SK-N-SH (cell line): ENCODE results near the gene CDKAL1. TPM values are rescaled to one million over a fixed set of nuclear protein-coding genes. Genes with fewer than 3 reads are reported as not detected.
A peak's percentile ranks its signal among the peaks of the same experiment; 100 is the strongest.

Experiments used
- CTCF ChIA-PET: fragments of 300-600, 350-600 bp; formaldehyde crosslinking; extraction: SDS; loops from one replicate; lab custom pipeline; 2021; lab: Yijun Ruan, JAX
- POLR2A ChIA-PET: fragments of 350-600 bp; sonication (Branson Sonifier 250); formaldehyde crosslinking; extraction: SDS; loops from one replicate; lab custom pipeline; 2020; ENCODE audit warnings: antibody characterized with exemption, inconsistent platforms; lab: Yijun Ruan, JAX
- DNase-seq: peaks from one replicate; pipeline ENCODE4 v3.0.0; 2012
- H2AFZ ChIP-seq: fragments of 200-600 bp; sonication (generic); 2 replicates; pipeline ENCODE4 v1.8.1; 2016; ENCODE audit warnings: antibody characterized with exemption, mild to moderate bottlenecking, low read depth
- H3F3A ChIP-seq: fragments of 200-600 bp; sonication (generic); replicated peaks from 2 replicates; pipeline ENCODE3; 2016; ENCODE audit warnings: antibody characterized with exemption, mild to moderate bottlenecking; ENCODE audit not compliant: insufficient read depth
- H3K27ac ChIP-seq, 2 experiments: fragments of 200-500 bp in 1 of 2; fragments of 200-600 bp in 1 of 2; sonication (Bioruptor generic) in 1 of 2; sonication (generic), shearing (Covaris generic) in 1 of 2; 2 replicates each; pipeline versions ENCODE4 v1.5.1 to v1.6.1; 2014 to 2016; ENCODE audit warnings: low read depth in 2 of 2, inconsistent platforms in 1 of 2, low read length in 1 of 2, mild to moderate bottlenecking in 1 of 2, mixed read lengths in 1 of 2
- H3K27me3 ChIP-seq: fragments of 200-600 bp; sonication (generic), shearing (Covaris generic); 2 replicates; pipeline ENCODE4 v1.6.1; 2016; ENCODE audit warnings: mixed run types; ENCODE audit not compliant: insufficient read depth
- H3K36me3 ChIP-seq, 2 experiments: fragments of 200-500 bp in 1 of 2; fragments of 200-600 bp in 1 of 2; sonication (Bioruptor generic) in 1 of 2; sonication (generic) in 1 of 2; replicated peaks in 1 of 2; 2 replicates each; pipeline versions ENCODE3 to v1.5.1; 2014 to 2016; ENCODE audit warnings: low read length in 1 of 2, mild to moderate bottlenecking in 1 of 2; ENCODE audit not compliant: insufficient read depth in 2 of 2, control insufficient read depth in 1 of 2
- H3K4me1 ChIP-seq, 2 experiments: fragments of 200-500 bp in 1 of 2; fragments of 200-600 bp in 1 of 2; sonication (Bioruptor generic) in 1 of 2; sonication (generic), shearing (Covaris generic) in 1 of 2; 2 replicates each; pipeline versions ENCODE4 v1.5.1 to v1.6.1; 2014 to 2016; ENCODE audit warnings: low read depth in 1 of 2, low read length in 1 of 2, mixed run types in 1 of 2; ENCODE audit not compliant: insufficient read depth in 2 of 2, control insufficient read depth in 1 of 2
- H3K4me2 ChIP-seq: fragments of 200-600 bp; sonication (generic), shearing (Covaris generic); 2 replicates; pipeline ENCODE4 v1.6.1; 2017; ENCODE audit warnings: mixed run types
- H3K4me3 ChIP-seq, 2 experiments: fragments of 200-500 bp in 1 of 2; fragments of 200-600 bp in 1 of 2; sonication (Bioruptor generic) in 1 of 2; sonication (generic), shearing (Covaris generic) in 1 of 2; 2 replicates each; pipeline versions ENCODE4 v1.5.1 to v1.8.1; 2014 to 2016; ENCODE audit warnings: low read depth in 2 of 2, inconsistent platforms in 1 of 2, low read length in 1 of 2, mild to moderate bottlenecking in 1 of 2, mixed read lengths in 1 of 2, moderate library complexity in 1 of 2
- H3K79me2 ChIP-seq: fragments of 200-600 bp; sonication (generic); 2 replicates; pipeline ENCODE4 v1.8.1; 2017; ENCODE audit warnings: mild to moderate bottlenecking; ENCODE audit not compliant: insufficient read depth
- H3K9ac ChIP-seq: fragments of 200-600 bp; sonication (generic); 2 replicates; pipeline ENCODE4 v1.6.1; 2017; ENCODE audit warnings: mixed run types
- H3K9me2 ChIP-seq: fragments of 200-600 bp; sonication (generic); 2 replicates; pipeline ENCODE4 v1.6.1; 2017; ENCODE audit warnings: mixed run types
- H3K9me3 ChIP-seq: fragments of 200-600 bp; sonication (generic); 2 replicates; pipeline ENCODE4 v1.6.1; 2017; ENCODE audit warnings: mixed run types, mild to moderate bottlenecking, moderate library complexity
- H4K20me1 ChIP-seq: fragments of 200-600 bp; sonication (generic); 2 replicates; pipeline ENCODE4 v1.6.1; 2017; ENCODE audit warnings: mild to moderate bottlenecking, mixed run types; ENCODE audit not compliant: insufficient read depth
- CTCF ChIP-seq: fragments of 200-600 bp; sonication (generic); IDR thresholded peaks from 2 replicates; pipeline ENCODE4 v1.6.1; 2017; ENCODE audit warnings: antibody characterized with exemption, mild to moderate bottlenecking, moderate library complexity
- FOXJ3 ChIP-seq: sonication (generic); formaldehyde crosslinking; IDR thresholded peaks from 2 replicates; pipeline ENCODE4 v1.5.1; 2020; ENCODE audit warnings: mild to moderate bottlenecking, missing genetic modification reagents
- FOXM1 ChIP-seq: IDR thresholded peaks from 2 replicates; pipeline ENCODE4 v1.4.0; 2012; ENCODE audit warnings: low read depth, mild to moderate bottlenecking
- GABPA ChIP-seq: IDR thresholded peaks from 2 replicates; pipeline ENCODE4 v1.4.0; 2012; ENCODE audit warnings: low read depth, mild to moderate bottlenecking
- GATA2 ChIP-seq: sonication (generic); formaldehyde crosslinking; IDR thresholded peaks from 2 replicates; pipeline ENCODE4 v1.5.0; 2020; ENCODE audit warnings: mild to moderate bottlenecking, missing genetic modification reagents
- NRF1 ChIP-seq: IDR thresholded peaks from 2 replicates; pipeline ENCODE4 v1.6.1; 2012; ENCODE audit warnings: low read depth, mild to moderate bottlenecking, low read length
- RAD21 ChIP-seq: IDR thresholded peaks from 2 replicates; pipeline ENCODE4 v1.6.1; 2012; ENCODE audit warnings: mild to moderate bottlenecking, low read length
- RCOR1 ChIP-seq: fragments of 150-350 bp; IDR thresholded peaks from 2 replicates; pipeline ENCODE4 v1.6.1; 2017; ENCODE audit warnings: antibody characterized with exemption, low read length
- TAF1 ChIP-seq: IDR thresholded peaks from 2 replicates; pipeline ENCODE4 v1.6.1; 2012; ENCODE audit warnings: low read depth, mild to moderate bottlenecking, low read length, moderate library complexity, borderline replicate concordance
- USF1 ChIP-seq: IDR thresholded peaks from 2 replicates; pipeline ENCODE4 v1.4.0; 2012; ENCODE audit warnings: low read depth, borderline replicate concordance
- ZBTB33 ChIP-seq: IDR thresholded peaks from 2 replicates; pipeline ENCODE4 v1.4.0; 2012; ENCODE audit warnings: low read depth, borderline replicate concordance
- WGBS: methylation state at CpG from one replicate; pipeline ENCODE4 v1.1.6; 2017; ENCODE audit warnings: low lambda C conversion rate; 5-methylcytosine and 5-hydroxymethylcytosine counted together
- polyA plus RNA-seq, 3 experiments: library from polyadenylated mRNA; depleted of rRNA; stranded (reverse); fragments of >200 nt; gene quantifications; 2 replicates each; pipeline ENCODE4 v1.2.3, GENCODE V29; 2012
- TF ChIP-seq, protein P1 (sequence below): IDR thresholded peaks from 2 replicates; pipeline ENCODE4 v1.4.0; 2012; ENCODE audit warnings: low read depth
- TF ChIP-seq, protein P2 (sequence below): fragments of 150-350 bp; IDR thresholded peaks from 2 replicates; pipeline ENCODE4 v1.6.1; 2016; ENCODE audit warnings: mild to moderate bottlenecking, low read depth, low read length

Gene CDKAL1
- polyA plus RNA-seq, 1 of the 3 experiments (the other 2 are of a cell fraction) = 2.6 TPM

DNA sequence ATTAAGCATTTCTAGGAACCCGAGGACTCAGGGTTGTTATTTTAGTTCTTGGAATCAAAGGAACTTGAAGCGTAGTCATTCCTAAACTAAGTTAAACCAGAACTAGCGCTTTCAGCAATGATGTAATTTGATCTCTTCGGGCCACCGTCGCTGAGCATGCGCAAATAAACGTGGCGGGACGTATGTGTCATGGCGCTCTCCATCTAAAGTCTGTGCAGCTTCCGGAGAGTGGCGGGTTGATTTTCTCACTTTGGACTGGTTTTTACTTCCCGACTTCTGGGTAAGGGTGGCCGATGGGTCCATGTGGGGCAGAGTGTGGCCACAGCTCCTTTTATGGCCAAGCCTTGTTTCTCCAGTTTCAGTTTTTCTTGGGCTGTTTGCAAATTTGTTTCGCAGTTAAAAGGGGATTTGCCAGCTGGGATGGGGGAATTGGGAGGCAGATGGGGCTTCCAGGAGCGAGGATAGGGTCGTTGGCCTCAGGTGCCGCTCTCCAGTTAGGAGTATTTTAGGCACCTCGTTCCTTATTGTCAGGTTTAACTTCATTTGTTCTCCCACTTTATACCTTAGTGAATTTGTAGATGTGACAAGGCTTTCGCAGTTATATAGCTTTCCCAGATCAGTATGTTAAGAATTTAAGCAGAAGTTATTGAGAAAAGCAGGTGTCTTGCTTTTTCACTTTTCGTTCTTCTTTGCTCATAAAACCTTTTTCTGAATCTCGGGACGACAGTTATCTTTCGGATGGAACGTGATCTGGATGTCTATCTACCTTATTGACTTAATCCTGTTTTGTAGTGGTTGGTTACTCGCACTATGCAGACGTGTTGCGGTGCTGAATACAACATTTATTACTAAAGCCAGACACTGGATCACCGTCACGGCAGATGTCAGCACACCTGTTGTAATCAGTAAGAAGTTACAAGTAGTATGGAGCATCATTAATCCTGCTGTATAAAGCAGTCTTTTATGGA, at the start of gene CDKAL1 (continued):
- TF ChIP-seq CTCF = no peak
- no peak for TF ChIP-seq FOXM1
- TF ChIP-seq ZBTB33 = 0 out of 2 replicates have a peak, but pooled peaks have one; percentile 59
- TF ChIP-seq RAD21 = no peak
- peak; percentile 58; the same call in 1 of the 2 replicates for TF ChIP-seq GABPA
- peak; percentile 85 for TF ChIP-seq TAF1
- no peak for TF ChIP-seq GATA2 (CRISPR knock-in tag)
- TF ChIP-seq USF1 = no peak
- peak; percentile 45; the same call in 1 of the 2 replicates for TF ChIP-seq RCOR1

DNA sequence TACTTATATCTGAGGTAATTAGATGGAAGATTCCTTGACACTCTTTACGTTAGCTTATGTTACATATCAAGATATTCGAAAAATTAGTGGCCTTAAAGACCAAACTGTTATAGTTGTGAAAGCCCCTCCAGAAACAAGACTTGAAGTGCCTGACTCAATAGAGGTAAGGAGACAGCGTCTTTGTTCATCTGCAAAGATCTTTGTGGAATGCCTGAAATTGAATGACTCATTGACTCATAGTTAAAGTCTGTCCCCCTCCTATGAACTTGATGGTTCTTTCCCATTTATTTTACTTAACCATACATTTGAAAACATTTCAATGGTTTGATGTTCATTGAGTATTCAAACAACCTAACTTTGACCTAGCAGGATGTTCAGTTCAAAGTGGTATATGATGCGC, 47.6 kb upstream of the CDKAL1 start:
- no peak for DNase-seq
- WGBS = 97% methylated on average over 4 of the region's 4 CpGs
- CTCF ChIA-PET = no interaction called here
- no peak overlapping the region for H3K27ac ChIP-seq
- H3K9ac ChIP-seq = no peak overlapping the region
- H4K20me1 ChIP-seq = no peaks in the 10 kb centered on the region
- peaks cover 18% of the 10 kb centered on the region; the same call in 1 of the 2 replicates for H3K79me2 ChIP-seq
- no peak overlapping the region for H2AFZ ChIP-seq
- POLR2A ChIA-PET = no interaction called here
- no peaks in the 10 kb centered on the region for H3K9me2 ChIP-seq
- H3F3A ChIP-seq = peaks cover 8% of the 10 kb centered on the region
- H3K4me1 ChIP-seq = peaks cover 0 to 5% of the 10 kb centered on the region in 2 experiments; a peak in 1 of 4 replicates
- H3K36me3 ChIP-seq = peaks cover 75 to 77% of the 10 kb centered on the region in 2 experiments
- H3K4me3 ChIP-seq = no peak overlapping the region
- H3K9me3 ChIP-seq = no peaks in the 10 kb centered on the region
- H3K4me2 ChIP-seq = no peak overlapping the region
- H3K27me3 ChIP-seq = no peaks in the 10 kb centered on the region
- no peak for TF ChIP-seq FOXM1
- TF ChIP-seq GATA2 (CRISPR knock-in tag) = no peak
- TF ChIP-seq, protein P1, sequence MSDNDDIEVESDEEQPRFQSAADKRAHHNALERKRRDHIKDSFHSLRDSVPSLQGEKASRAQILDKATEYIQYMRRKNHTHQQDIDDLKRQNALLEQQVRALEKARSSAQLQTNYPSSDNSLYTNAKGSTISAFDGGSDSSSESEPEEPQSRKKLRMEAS = no peak
- no peak for TF ChIP-seq RCOR1
- TF ChIP-seq ZBTB33 = no peak
- TF ChIP-seq, protein P2, sequence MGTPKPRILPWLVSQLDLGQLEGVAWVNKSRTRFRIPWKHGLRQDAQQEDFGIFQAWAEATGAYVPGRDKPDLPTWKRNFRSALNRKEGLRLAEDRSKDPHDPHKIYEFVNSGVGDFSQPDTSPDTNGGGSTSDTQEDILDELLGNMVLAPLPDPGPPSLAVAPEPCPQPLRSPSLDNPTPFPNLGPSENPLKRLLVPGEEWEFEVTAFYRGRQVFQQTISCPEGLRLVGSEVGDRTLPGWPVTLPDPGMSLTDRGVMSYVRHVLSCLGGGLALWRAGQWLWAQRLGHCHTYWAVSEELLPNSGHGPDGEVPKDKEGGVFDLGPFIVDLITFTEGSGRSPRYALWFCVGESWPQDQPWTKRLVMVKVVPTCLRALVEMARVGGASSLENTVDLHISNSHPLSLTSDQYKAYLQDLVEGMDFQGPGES = no peak
- TF ChIP-seq USF1 = no peak
- TF ChIP-seq FOXJ3 = no peak
- no peak for TF ChIP-seq NRF1
